HL-60/S4 treated with retinoic acid at 250 ng/mL for 4 days and 3 days (cell line): ENCODE data around the gene MFNG.
"Not testable (repeated sequence)": the region's sequence is repeated elsewhere in the genome, so short reads cannot be mapped to it uniquely, and the experiment has no call there.

Source experiments
- in situ Hi-C: fragments of 300-500 bp; cut with MboI; formaldehyde crosslinking; loops from 2 replicates; pipeline ENCODE4 v1.7.0; 2022; ENCODE audit warnings: low sequenced_read_pairs

MFNG gene

GRCh38 chr22:37486224-37486845 lies at the start of gene MFNG:
Gene MFNG (minus strand): TSS chr22:37486384. CDS start chr22:37486177, 207 bp downstream.
- in situ Hi-C loops = no loop called here

- in situ Hi-C loops = no loop called here
Measured at GRCh38 chr22:37535159-37535558, 49.0 kb upstream of the MFNG start.

- in situ Hi-C loops = no loop called here
Measured at GRCh38 chr22:37534445-37534844, 48.3 kb upstream of the MFNG start.

- in situ Hi-C loops = no loop called here
Measured at GRCh38 chr22:37533995-37534394, 47.8 kb upstream of the MFNG start.

GRCh38 chr22:37529652-37530345 lies 43.6 kb upstream of the MFNG start:
- in situ Hi-C loops = no loop called here

- in situ Hi-C loops = not testable (repeated sequence)
Measured at GRCh38 chr22:37527952-37528351, 41.8 kb upstream of the MFNG start.

GRCh38 chr22:37527081-37527752 lies 41.0 kb upstream of the MFNG start:
- in situ Hi-C loops = not testable (repeated sequence)

GRCh38 chr22:37526376-37526775 lies 40.2 kb upstream of the MFNG start:
- in situ Hi-C loops = no loop called here

GRCh38 chr22:37525746-37526350 lies 39.7 kb upstream of the MFNG start:
- in situ Hi-C loops = no loop called here

- in situ Hi-C loops = no loop called here
Measured at GRCh38 chr22:37525073-37525745, 39.0 kb upstream of the MFNG start.

GRCh38 chr22:37522482-37522881 lies 36.3 kb upstream of the MFNG start:
- in situ Hi-C loops = no loop called here

GRCh38 chr22:37521236-37521739 lies 35.1 kb upstream of the MFNG start:
- in situ Hi-C loops = no loop called here

GRCh38 chr22:37520776-37521191 lies 34.6 kb upstream of the MFNG start:
- in situ Hi-C loops = no loop called here

GRCh38 chr22:37519268-37520195 lies 33.3 kb upstream of the MFNG start, which contains the start of gene CARD10:
Gene CARD10 (minus strand): TSS chr22:37519415. CDS start chr22:37519200, 215 bp downstream.
- in situ Hi-C loops = no loop called here

GRCh38 chr22:37518509-37519267 lies 32.5 kb upstream of the MFNG start:
- in situ Hi-C loops = no loop called here

GRCh38 chr22:37517826-37518450 lies 31.8 kb upstream of the MFNG start:
- in situ Hi-C loops = no loop called here

GRCh38 chr22:37516456-37516855 lies 30.3 kb upstream of the MFNG start:
- in situ Hi-C loops = no loop called here

- in situ Hi-C loops = no loop called here
Measured at GRCh38 chr22:37515901-37516300, 29.7 kb upstream of the MFNG start.
